GM19455 (cell line): ENCODE measurements around the gene SUN1.
"Not testable (repeated sequence)": the region's sequence is repeated elsewhere in the genome, so short reads cannot be mapped to it uniquely, and the experiment has no call there.

Experiments used
- ATAC-seq: cut with Tn5 transposase; IDR thresholded peaks from one replicate; pipeline ENCODE4 v1.9.1; 2021; ENCODE audit not compliant: unreplicated experiment

The SUN1 gene

DNA sequence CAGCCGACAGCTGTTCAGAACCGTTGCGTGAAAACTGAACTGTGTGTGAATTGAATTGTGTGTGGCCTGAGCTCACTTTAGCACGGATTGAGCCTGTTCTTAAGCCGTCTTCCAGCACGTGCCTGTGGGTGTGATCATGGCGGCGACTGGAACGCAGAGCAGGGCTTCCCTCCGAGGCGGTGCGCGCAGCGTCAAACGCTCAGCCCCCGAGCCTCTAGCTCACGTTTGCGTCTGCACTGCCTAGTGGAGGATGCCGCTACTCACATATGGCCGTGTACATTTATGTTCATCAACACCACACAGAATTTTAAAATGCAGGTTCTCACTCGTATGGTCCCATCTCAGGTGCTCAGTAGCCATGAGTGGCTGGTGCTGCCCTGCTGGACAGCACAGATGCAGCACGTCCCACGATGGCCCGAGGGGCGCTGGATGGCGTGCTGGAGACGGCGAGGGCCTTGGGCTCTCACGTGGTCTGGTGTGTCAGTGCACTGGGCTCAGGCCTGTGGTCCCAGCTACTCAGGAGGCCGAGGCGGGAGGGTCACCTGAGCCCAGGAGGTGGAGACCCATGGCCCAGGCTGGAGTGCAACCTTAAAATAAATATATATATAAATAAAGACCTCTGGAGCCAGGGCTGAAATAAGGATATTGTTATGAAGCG lies 22.0 kb downstream of the SUN1 start:
- no peak for ATAC-seq

DNA sequence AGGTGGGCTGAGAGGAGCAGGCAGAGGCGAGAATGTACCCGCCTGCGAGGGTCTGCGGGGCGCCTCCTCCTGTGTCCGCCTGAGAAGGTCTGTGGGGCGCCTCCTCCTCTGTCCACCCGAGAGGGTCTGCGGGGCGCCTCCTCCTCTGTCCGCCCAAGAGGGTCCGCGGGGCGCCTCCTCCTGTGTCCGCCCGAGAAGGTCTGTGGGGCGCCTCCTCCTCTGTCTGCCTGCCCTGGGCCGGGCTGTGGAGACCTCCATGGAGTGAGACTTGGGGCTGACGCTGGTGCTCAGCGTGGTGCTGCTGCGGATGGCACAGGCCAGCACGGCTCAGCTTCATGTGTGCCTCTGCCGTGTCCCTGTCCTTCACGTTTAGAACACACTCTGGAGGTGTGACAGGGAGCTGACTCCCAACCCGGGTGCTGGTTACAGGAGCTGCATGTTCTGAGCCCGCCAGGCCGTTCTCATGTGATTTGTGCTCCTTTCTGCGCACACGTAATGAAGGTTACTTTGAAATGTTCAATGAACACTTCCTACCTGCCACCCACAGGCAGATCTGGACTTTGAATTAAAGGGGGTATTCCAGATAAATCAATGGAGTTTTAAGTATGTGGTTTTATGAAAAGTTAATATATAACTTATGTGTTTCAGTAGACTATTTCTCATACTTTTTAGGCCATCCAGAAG lies 23.6 kb downstream of the SUN1 start:
- no peak for ATAC-seq

DNA sequence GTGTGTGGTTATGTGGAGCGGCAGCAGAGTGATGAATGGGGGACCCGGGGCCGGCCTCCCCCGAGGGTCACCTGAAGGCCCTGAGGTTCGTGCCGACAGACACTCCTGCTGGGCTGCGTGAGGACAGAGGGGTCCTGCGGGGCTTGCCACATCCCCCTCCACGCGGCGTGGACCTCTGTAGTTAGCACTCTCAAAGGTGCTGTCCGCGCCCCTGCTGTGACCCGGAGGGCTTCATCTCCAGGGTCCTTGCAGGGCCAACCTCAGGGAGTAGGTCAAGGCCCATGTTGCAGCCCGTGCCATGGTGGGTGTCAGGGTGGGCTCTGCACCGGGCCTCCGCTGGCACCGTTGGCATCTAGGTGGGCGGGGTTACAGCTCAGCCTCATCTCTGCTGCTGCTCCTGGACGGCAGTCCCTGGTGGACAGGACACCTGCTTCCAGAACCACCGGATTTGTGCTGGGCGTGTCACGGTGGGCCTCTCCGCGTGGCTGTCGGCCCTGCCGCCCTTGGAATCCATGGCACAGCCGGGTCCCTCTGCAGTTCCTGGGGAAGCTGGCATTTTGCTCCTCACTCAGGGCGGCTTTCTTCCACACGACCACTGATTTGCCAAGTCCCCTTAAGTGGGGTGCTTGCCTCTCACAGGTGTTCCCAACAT lies 24.3 kb downstream of the SUN1 start:
- no peak for ATAC-seq

DNA sequence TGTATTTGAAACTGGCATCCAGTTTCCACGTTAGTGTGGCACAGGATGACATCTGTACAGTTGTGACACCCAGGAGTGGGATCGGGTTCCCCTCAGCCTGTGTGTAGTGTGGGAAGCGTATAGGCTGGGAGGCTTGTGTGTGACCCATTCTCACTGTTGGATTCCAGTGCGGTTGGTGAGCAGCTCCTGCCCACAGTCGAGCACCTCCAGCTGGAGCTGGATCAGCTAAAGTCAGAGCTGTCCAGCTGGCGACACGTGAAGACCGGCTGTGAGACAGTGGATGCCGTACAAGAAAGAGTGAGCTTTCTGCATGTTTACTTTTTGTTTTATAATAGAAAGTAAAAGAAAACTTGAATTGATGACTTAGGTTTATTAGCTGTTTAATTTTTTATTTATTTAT lies 25.4 kb downstream of the SUN1 start:
- ATAC-seq = no peak

DNA sequence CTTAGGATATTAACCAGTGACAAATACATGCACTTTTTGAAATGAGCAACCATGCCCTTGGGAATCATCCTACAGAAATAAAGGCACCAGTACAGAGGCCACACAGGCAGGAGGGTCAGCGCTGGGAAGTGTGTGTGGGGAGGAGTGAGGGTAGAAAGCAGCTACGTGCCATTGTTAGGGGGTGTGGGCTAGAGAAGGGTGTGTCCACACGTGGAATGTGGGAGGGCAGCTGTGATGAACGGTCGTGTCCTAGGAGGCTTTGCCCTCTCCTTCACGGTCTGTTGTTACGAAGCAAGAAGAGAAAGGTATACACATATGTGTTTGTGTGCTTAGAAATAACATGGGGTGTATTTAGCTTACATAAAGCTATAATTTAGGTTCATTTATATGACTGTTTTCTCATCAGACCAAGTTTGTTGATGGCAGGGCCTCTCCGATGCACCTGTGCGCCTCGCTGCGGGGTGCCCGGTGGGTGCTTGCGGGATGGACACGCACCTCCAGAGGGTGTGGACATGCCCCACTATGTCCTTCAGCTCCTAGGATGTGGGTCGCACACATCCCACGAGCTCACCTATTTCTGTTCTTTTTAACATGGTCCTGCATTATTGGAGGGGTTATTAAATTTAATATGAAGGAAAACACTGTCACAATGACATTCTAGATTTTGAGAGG lies 27.2 kb downstream of the SUN1 start:
- ATAC-seq = no peak

DNA sequence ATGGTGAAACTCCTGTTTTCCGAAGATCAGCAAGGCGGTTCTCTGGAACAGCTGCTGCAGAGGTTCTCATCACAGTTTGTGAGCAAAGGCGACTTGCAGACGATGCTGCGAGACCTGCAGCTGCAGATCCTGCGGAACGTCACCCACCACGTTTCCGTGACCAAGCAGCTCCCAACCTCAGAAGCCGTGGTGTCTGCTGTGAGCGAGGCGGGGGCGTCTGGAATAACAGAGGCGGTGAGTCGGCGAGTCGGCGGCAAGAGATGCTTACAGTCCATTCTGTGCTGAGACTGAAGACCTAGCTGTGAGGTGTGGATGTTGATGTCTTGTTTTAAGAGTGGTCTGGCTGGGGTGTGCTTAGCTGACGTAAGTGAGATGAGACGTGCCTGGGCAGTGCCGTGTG lies 27.9 kb downstream of the SUN1 start:
- ATAC-seq = no peak

DNA sequence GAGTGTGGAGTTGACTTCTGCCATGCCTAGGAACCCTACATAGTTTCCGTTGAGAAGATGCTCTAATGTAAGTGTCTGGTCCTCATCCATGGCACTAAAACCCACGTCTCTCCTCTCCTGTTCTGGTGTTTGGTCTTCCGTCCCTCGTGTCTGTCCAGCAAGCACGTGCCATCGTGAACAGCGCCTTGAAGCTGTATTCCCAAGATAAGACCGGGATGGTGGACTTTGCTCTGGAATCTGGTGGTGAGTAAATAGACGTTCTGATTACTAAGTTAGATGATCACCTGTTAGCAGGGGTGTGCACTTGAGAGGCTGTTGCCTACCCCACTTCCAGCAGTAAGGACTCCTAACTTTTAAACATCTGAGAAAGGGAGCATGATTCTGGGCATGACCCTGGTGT lies 28.9 kb downstream of the SUN1 start:
- ATAC-seq = no peak

DNA sequence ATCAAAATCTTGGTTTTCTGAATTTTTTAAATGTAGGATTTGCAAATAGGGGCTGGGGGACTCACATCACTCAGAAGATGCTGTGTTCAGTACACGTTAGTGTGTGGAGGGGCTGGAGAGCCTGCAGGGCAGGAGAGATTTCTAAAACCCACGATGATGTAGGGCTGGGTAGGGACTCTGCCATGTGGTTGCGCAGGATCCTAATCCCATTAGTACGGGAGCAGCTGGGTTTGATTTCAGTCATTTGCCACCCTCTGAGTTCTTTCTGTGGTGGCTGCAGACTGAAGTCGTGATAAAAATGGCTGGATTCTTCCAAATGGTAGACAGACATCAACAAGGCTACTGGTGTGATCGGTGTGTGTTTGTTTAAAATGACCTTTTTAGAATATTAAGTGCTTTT lies 29.9 kb downstream of the SUN1 start:
- no peak for ATAC-seq

DNA sequence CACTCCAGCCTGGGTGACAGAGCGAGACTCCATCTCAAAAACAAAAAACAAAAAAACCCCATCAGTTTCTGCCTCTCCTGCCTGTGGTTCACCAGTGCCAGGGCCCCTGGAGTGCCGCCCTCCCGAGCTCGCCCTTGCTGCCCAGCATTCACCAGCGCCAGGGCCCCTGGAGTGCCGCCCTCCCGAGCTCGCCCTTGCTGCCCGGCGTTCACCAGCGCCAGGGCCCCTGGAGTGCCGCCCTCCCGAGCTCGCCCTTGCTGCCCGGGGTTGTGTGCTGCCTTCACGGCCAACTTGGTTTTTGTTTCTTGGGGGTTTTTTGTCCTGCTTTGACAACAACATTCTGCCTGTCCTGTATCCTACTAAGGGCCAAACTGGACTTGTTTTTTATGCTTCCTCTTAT lies 30.8 kb downstream of the SUN1 start:
- no peak for ATAC-seq

DNA sequence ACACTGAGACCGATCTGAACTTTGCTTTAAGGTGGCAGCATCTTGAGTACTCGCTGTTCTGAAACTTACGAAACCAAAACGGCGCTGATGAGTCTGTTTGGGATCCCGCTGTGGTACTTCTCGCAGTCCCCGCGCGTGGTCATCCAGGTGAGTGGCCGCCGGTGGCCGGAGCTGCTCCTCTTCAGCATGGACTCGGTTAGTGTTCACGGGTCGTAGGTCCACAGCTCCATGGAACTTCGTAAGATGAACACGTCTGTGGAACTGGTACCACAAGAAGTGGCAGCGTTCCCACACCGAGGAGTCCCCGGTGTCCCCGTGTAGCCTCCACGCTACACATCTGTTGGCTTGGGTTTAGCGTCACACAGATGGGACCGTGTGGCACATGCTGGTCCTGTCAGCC lies 33.6 kb downstream of the SUN1 start:
- ATAC-seq = no peak

DNA sequence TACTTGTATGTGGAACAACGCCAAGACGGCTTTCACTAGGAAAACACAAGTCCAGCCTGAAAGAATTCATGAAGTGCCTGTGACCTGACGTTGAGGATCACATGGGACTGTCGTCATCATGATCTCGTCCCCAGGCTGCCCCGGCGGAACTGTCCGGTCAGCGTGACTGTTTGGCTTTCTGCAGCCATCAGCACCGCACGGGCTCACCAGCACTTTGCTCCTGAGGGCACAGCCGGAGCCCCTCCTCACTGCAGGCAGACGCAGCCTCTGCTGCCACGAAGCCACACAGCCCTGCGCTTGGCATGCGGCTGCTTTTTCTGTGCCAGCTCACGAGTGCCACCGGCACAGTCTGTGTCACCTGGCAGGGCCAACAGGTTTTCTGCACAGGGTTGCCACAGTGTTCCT lies 34.7 kb downstream of the SUN1 start:
- no peak for ATAC-seq

DNA sequence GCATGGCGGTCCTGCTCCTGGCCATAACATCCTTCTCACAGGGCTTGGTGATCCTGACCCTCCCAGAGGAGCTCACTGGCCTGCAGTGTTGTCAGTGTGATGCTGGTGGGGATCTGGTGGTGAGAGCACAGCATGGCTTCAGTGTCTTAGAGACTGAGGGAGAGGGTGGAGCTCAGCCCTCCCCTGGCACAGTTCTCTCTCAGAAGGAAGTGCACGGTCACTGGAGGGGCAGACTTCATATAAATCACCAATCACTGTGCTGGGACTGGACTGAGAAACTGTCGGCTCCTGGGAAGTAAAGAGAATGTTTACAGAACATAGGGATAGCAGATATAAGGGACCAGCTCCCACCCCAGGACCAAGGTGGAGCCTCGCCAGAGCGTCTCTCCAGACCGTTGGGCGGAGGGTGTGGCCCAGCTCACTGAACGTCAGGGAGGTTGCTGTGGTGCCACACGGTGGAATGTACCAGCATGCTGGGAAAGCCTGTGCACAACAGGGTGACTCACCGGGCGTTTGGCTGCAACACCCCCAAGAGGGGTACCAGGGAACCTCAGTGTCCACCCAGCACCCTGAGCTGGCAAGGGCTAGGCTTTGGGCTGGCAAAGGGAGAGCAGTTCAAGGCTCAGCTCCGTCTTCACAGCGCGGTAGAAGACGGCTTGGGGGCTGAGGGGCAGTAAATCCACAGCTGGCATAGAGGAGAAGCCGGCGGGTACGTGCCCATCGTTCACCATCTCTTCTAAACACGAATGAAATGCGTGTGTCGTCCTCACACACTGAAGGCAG lies 35.3 kb downstream of the SUN1 start:
- no peak for ATAC-seq

DNA sequence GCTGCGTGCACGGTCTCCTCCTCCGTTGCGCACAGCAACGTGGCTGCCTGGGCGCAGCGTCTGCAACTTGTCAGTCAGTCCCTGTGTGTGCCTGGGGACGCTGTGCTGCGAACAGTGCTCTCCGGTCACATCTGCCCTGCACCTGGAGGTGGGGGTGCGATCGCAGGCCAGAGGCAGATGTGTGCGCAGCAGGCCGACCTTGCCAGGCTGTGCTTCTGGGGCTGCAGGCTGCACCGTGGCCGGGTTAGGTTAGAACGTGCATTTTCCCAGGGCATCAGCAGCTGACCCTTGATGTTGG lies 35.9 kb downstream of the SUN1 start:
- ATAC-seq = no peak

DNA sequence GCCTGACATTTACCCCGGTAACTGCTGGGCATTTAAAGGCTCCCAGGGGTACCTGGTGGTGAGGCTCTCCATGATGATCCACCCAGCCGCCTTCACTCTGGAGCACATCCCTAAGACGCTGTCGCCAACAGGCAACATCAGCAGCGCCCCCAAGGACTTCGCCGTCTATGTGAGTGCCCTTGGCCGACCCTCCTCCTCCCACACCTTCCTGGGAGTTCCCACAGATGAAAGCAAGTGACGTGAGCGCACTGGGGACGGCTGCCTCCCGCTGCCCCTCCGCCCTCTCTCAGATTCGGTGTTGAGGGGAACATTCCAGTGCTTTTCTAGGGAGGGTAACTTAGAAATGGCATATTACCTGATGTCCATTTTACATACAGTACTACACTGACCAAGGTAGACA lies 37.1 kb downstream of the SUN1 start:
- ATAC-seq = no peak

DNA sequence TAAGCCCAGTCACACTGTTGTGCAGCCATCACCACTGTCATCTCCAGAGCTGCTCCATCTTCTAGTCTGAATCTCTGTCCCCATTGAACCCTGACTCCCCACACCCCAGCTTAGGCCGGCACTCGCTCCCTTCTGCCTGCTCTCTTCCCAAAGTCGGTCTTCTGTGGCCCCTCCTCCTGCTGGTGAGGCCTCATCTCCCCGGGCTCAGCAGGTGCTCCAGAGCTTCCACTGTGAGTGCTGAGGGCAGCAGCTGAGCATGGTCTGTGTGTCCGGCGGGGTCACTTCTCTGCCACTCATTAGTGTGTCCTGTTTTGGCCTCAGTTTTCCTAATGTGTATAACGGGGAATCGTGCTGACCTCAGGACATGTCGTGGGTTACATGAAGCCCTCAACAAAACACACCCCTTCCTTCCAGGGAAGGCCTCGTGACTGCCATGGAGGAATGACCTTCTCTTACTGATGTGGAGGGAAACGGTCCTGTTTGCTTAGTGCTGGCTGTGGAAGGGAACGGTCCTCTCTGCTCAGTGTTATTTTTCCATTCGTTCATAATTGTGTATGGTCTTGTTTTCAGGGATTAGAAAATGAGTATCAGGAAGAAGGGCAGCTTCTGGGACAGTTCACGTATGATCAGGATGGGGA lies 39.7 kb downstream of the SUN1 start:
- no peak for ATAC-seq

DNA sequence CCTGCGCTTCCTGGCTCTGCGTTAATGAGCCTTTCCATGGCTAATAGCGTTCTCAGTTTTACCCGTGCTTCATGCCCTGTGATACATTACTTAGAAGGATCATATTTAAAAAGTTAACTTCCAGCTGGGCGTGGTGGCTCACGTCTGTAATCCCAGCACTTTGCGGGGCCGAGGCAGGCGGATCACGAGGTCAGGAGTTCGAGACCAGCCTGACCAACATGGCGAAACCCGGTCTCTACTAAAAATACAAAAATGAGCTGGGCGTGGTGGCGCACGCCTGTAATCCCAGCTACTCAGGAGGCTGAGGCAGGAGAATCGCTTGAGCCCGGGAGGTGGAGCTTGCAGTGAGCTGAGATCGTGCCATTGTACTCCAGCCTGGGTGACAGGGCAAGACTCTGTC lies 40.4 kb downstream of the SUN1 start:
- not testable (repeated sequence) for ATAC-seq

DNA sequence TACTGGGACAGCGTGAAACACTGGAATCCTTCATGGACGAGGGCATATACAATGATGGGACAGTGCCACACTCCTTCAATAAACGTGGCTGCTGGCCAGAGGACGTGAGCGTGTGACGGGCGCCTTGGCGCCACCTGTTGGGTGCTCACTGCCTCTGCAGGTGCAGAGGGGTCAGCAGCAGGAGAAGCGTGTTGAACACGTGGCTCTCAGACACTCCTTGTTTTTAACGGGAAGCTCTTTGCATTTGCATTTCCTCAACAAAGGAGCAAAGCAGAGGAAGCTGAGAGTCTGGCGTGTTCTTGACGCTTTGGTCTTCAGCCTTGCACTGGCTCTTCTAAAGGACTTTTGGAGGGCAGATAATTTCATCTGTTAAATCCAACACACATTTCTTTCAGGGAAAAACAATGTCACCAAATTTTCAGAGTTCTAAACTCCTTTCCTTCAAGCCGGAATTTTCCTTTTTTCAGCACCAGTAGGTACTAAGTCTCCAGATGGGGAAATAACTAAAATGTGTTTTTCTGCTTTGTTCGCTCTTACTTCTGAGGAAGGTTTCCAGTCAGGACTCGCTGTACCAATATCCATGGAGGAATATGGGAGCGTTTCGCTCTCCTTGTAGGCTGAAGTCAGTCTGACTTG lies 41.2 kb downstream of the SUN1 start:
- ATAC-seq = no peak

DNA sequence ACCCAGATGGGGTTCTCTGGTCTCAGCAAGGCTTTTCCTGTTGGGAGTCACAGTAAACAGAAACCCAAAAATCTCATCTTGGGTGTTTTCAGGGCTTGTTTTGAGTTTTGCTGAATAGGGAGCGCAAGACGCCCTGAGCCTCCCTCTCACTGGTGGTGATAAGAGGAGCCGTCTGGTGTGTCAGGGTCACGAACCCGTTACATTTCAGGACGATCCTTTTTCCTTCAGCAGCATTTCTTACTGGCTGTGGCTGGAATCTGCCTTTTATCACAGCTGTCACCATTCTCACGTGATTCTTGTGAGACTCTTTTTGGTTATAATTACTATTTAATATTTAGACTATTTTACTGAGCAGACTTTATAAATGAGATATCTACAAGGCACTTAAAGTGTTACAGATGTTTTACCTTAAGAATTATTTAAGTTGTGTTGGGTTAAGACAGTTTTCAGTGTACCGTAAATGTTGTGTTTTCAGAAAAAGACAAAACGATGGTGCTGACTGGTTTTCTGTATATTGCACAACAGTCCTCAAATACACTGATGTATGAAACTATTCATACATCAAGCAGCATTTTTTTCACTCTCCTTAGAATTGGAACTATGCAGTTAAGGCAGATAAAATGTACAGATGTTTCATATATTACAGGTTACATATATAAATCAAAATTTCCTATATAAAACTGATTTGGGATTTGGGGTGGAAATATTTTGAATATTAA lies 41.9 kb downstream of the SUN1 start:
- no peak for ATAC-seq

DNA sequence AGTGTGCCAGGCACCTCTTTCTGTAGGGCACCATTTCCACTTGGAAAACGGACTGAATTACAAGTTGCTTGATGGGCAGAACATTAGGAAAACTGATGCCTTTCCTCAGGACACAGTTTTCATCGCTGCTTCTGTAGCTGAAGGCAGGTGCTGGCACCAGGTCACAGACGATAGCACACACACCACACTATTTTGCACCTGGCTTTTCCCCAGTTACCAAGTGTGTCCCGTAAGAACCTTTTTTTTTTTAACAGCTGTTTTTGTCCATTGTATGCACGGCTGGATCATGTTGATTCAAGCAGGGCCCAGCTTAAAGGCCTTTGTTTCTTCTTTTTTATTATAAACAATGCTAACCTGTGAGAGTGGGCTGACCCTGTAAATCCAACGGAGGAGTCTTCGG lies 42.8 kb downstream of the SUN1 start:
- ATAC-seq = no peak
